ENCODE results near the gene EBF4.
A peak's percentile ranks its signal among the peaks of the same experiment; 100 is the strongest.

Gene EBF4

GRCh38 chr20:2699775-2700413 is 7.3 kb downstream of the EBF4 start:
- no peak for DNase-seq

GRCh38 chr20:2700913-2701620 is 8.5 kb downstream of the EBF4 start:
- peak in 39 of 56 donors; percentile 2 to 78 (median 39) for DNase-seq

- DNase-seq: no peak
These were observed 9.1 kb downstream of the EBF4 start for GRCh38 chr20:2701671-2702081.

- DNase-seq: no peak
These were observed 11.3 kb downstream of the EBF4 start for GRCh38 chr20:2703716-2704475.

DNA sequence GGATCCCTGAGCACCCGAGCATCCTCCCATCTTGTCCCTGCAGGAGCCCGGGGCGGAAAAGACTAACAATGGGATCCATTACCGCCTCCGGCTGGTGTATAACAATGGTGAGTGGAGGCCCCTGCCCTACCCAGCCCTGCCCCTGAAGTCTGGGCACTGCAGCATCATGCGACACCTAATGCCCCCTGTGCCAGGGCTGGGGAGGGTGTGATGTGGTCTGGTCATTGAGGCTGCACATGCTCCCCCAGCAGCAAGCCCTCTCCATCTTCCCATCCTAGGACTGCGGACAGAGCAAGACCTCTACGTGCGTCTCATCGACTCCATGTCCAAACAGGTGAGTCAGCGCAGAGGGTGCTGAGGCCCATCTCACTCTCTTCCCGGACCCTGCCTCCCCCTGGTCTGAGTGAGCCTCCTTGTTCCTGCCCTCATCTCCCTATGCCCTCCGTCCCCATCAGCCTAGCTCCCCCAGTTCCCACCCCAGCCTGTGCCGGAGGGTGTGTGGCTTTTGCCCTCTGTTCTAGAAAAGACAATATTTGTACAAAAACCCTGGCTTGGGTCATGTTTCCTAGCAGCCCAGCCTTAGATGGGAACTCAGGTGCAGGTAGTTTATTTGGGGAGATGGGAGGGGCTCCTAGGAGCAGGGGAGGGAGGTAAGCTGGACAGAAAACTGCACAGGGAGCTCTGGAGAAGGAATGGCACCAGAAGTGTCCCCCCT is 13.5 kb downstream of the EBF4 start:
- DNase-seq: no peak

- DNase-seq: no peak
These were observed 14.2 kb downstream of the EBF4 start for GRCh38 chr20:2706688-2707352.

DNA sequence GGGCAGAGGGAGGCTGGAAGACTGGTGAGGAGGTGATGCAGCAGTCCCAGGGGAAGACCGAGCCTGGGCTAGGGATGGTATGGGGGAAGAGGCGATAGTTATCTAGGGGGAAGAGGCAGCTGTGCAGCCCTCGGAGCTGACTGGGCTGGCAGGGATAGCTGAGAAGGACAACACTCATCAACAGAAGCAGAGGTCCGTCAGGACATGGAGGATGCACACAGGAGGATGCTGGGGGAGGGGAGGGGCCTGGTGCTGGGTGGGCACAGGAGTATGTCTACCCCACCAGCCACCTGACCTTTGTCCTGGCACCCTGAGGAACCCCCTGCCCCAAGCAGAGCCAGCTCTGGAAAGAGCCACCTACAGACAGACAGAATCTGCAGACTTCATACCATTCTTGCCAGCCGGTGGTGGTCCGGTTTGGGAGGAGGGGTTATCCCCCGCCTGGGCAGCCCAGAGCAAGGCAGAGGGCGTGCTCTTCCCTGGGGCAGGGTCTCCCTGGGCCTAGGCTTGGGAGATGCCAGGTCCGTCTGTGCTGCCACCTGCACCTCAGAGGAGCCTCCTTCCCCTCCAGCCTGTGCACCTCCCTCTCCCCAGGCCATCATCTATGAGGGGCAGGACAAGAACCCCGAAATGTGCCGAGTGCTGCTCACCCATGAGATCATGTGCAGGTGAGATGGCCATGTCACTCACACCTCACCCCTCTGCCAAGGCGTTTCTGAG is 14.9 kb downstream of the EBF4 start:
- DNase-seq: no peak

DNA sequence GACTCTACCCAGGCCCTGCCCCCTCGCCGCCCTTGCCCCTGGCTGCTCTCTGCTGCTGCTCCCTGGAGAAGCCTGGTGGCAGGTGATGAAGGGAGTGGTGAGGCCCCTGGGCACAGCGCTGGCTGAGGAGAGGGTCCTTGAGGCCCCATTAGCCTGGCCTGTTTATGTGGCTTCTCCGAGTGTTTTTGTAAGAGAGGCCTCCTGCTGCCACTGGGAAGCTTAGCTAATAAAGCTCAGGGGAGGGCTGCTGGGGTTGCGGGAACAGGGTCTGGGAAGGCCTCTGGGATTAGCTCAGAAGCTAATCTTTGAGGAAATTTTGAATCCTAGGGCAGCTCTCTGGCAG is 15.5 kb downstream of the EBF4 start:
- no peak for DNase-seq

DNA sequence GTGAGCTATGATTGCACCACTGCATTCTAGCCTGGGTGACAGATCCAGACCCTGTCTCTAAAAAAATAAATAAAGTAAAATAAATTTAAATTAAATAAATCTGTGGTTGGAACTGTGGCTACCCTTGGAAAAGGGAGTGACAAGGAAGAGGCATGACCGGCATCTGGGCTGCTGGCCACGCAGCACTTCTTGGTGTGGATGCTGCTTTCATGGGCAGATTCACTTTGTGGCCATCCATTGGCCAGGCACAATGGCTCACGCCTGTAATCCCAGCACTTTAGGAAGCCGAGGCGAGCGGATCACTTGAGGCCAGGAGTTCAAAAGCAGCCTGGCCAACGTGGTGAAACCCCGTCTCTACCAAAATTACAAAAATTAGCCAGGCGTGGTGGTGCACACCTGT is 16.1 kb downstream of the EBF4 start:
- no peak for DNase-seq

GRCh38 chr20:2709205-2709981 is 16.8 kb downstream of the EBF4 start:
- DNase-seq: no peak

DNA sequence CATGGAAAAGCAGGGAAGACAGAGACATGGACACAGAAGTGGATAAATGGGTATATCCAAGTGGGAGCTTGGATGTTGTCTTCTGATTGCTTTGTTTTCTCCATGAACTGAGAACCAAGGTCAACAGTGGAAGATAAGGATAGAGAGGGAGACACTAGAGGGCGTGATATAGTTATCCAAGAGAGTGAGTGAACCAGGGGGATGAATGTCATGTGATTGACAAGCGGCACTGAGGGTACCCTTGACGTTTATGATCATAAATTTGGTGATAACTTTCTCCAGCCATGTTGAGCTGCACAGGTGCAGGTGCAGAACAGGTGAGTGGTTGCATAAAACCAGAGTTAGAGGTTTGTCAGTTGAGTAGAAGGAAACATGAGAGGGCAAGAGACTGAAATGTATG is 20.7 kb downstream of the EBF4 start:
- no peak for DNase-seq

DNA sequence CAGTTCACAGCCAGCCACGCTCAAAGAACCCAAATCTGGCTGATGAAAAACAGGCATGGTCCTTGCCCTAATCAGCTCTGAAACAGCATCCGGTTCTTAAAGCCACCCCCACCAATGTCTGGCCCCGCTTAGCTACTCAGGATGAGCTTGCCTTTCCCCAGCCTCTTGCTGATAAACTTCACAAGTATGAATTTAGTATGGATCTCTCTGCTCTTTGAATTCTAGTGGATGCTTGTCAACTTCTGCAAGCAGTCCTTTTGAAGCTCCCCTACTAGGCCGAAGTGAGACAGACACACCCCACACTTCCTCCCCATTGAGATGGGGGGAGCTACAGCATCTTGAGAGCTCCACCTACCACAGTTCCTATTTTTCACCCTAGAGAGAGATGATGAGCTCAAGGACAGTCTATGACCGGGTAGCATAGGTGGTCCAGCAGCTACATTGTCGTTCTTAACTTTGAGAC is 36.7 kb downstream of the EBF4 start:
- DNase-seq: no peak

DNA sequence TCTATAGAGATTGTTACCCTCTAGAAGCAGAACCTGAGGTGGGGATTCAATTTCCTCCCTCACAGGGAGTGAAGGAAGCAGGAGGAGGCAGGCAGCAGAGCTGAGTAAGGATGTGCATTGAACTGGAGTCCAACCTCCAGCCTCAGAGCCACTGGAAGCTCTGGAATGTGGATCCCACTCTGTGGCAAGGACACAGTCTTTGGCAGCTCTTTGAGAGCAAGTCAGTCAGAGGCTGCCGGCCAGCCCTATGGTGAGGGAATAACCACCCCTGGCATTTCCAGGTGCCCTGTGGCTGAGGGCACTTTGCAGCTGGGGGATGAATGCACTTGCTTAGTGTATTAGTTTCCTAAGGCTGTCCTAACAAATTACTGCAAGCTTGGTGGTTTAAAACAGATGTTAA is 37.2 kb downstream of the EBF4 start:
- no peak for DNase-seq

- DNase-seq: no peak
These were observed 42.3 kb downstream of the EBF4 start for GRCh38 chr20:2734899-2735298.

DNA sequence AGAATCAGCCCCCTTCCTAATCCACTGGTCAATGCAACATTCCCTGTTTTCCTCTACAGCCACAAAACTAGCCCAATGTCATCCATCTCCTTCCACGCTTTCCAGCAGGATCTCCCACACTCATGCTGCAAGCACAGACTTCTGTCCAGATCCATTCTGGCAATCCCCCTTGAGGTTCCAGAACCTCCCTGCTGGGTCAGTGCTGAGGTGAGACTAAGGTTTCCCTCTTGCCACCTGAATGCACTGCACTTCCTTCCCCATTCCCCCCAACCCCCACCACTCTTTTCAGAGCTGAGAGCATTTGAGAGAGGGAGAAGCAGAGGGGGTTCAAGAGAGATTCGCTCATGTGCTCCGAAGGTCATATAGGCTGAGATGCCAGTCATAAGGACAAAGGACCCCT is 43.9 kb downstream of the EBF4 start:
- no peak for DNase-seq

GRCh38 chr20:2738331-2739041 is 45.9 kb downstream of the EBF4 start:
- DNase-seq: no peak

GRCh38 chr20:2739042-2739398 is 46.4 kb downstream of the EBF4 start:
- DNase-seq: no peak

- DNase-seq: no peak
These were observed 48.1 kb downstream of the EBF4 start for GRCh38 chr20:2740702-2741101.

DNA sequence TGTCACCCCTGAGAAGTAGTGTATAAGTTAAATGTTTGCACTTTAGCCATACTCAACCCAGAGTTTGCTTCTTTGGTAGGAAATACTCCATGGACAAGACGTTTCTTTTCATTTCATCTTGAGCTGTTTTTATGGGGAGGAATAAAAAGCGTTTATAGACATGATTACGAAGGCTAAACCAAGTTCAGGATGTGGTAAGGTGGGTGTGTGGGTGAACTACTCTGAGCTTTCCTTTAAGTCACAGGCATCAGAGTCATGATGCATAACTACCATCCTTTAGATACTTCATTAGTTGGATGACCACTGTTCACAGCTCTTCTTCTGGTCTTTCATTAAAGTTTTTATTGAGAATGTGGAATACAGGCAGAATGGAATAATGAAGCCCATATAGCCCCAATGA is 48.9 kb downstream of the EBF4 start:
- no peak for DNase-seq
